Measurements from ENCODE around the gene LSAMP.

DNA sequence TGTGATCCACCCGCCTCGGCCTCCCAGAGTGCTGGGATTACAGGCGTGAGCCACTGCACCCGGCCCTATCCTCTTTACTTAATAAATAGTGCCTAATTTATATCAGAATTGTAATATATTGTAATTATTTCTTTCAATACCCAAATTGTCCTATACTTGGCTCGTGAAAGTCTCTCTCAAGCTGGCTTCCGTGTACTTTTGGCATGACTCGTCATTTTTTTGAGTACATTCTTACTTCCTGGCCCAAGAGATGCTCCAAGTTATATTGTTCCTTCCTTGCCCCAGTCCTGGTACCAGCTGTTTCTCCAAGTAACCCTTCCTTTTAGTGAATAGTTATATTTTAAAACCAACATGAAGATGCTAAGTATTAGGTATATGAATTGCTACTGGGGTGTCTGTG is 366.7 kb downstream of the LSAMP start:
- no peak for TF ChIP-seq CTCF (conservative IDR thresholded peaks at IDR 0.05; ENCODE audit: low read depth, low read length)
- TF ChIP-seq EZH2 (IDR thresholded peaks at IDR 0.05; ENCODE audit: low read length, unreplicated experiment) = no peak
- no peak for TF ChIP-seq EZH2phosphoT487 (IDR thresholded peaks at IDR 0.05; ENCODE audit: borderline replicate concordance, low read length)

All from PC-3 (cell line).